Neural progenitor cell (in vitro differentiated cells): ENCODE measurements around the gene LARP6. TPM values are rescaled to one million over a fixed set of nuclear protein-coding genes. Genes with fewer than 3 reads are reported as not detected.

Source experiments
- DNase-seq: peaks from one replicate; pipeline ENCODE4 v3.0.0-alpha.2; 2016; ENCODE audit warnings: low spot score
- H2AFZ ChIP-seq: fragments of 200-600 bp; sonication (generic); replicated peaks from 2 replicates; pipeline ENCODE4 v1.6.1; 2016; ENCODE audit warnings: antibody characterized with exemption
- H3F3A ChIP-seq: fragments of 200-600 bp; sonication (generic); 2 replicates; pipeline ENCODE4 v1.6.1; 2016; ENCODE audit warnings: antibody characterized with exemption, low read depth
- H3K27ac ChIP-seq: fragments of 200-600 bp; sonication (generic); 2 replicates; pipeline ENCODE4 v1.5.1; 2016; ENCODE audit warnings: mild to moderate bottlenecking
- H3K27me3 ChIP-seq: fragments of 200-600 bp; sonication (generic); 2 replicates; pipeline ENCODE4 v1.6.1; 2016; ENCODE audit warnings: mild to moderate bottlenecking, moderate library complexity
- H3K36me3 ChIP-seq: fragments of 200-600 bp; sonication (generic); 2 replicates; pipeline ENCODE4 v1.5.1; 2016
- H3K4me1 ChIP-seq: fragments of 200-600 bp; sonication (generic); 2 replicates; pipeline ENCODE4 v1.6.1; 2016; ENCODE audit warnings: mixed run types
- H3K4me2 ChIP-seq: fragments of 200-600 bp; sonication (generic); 2 replicates; pipeline ENCODE4 v1.6.1; 2016
- H3K4me3 ChIP-seq: fragments of 200-600 bp; sonication (generic); 2 replicates; pipeline ENCODE4 v1.5.1; 2016
- H3K79me2 ChIP-seq: fragments of 200-600 bp; sonication (generic); 2 replicates; pipeline ENCODE4 v1.6.1; 2016; ENCODE audit warnings: low read depth
- H3K9ac ChIP-seq: fragments of 200-600 bp; sonication (generic); 2 replicates; pipeline ENCODE4 v1.6.1; 2016
- H3K9me3 ChIP-seq: fragments of 200-600 bp; sonication (generic); 2 replicates; pipeline ENCODE4 v1.5.1; 2016; ENCODE audit warnings: low read depth
- H4K20me1 ChIP-seq: fragments of 200-600 bp; sonication (generic); 2 replicates; pipeline ENCODE4 v1.6.1; 2016; ENCODE audit warnings: low read depth
- H3K27ac Mint-ChIP-seq: 3 replicates; pipeline ENCODE4 v1.8.0; 2021; ENCODE audit warnings: mixed read lengths
- H3K27me3 Mint-ChIP-seq: 2 replicates; pipeline ENCODE4 v1.8.0; 2022; ENCODE audit warnings: low read depth, mild to moderate bottlenecking, inconsistent platforms, moderate library complexity, mixed read lengths; ENCODE audit not compliant: insufficient read depth
- H3K36me3 Mint-ChIP-seq: 3 replicates; pipeline ENCODE4 v1.8.0; 2021; ENCODE audit warnings: mixed read lengths
- H3K4me1 Mint-ChIP-seq: 3 replicates; pipeline ENCODE4 v1.8.0; 2021; ENCODE audit warnings: mixed read lengths
- H3K4me3 Mint-ChIP-seq: 3 replicates; pipeline ENCODE4 v1.8.0; 2021; ENCODE audit warnings: mild to moderate bottlenecking, moderate library complexity, mixed read lengths
- H3K9me3 Mint-ChIP-seq: 3 replicates; pipeline ENCODE4 v1.8.0; 2020; ENCODE audit warnings: mixed read lengths
- CTCF ChIP-seq: fragments of 200-600 bp; sonication (generic); IDR thresholded peaks from 2 replicates; pipeline ENCODE4 v1.5.1; 2017; ENCODE audit warnings: antibody characterized with exemption, mild to moderate bottlenecking
- EZH2 ChIP-seq: fragments of 200-600 bp; sonication (generic); IDR thresholded peaks from 2 replicates; pipeline ENCODE4 v1.6.1; 2017; ENCODE audit warnings: antibody characterized with exemption, mild to moderate bottlenecking, moderate library complexity
- EZH2phosphoT487 ChIP-seq: fragments of 200-600 bp; sonication (generic); IDR thresholded peaks from 2 replicates; pipeline ENCODE4 v1.6.1; 2017; ENCODE audit warnings: antibody characterized with exemption
- total RNA-seq: library from RNA; depleted of rRNA; stranded (reverse); fragments of >200 nt; gene quantifications from 2 replicates; pipeline ENCODE4 v1.2.3, GENCODE V29; 2015; ENCODE audit warnings: low replicate concordance

LARP6 gene
- total RNA-seq, 1 donor from 2014 or later = 19.3 TPM

- TF ChIP-seq EZH2phosphoT487 (no peak), CTCF (no peak), EZH2 (no peak)
- no peaks in the 10 kb centered on the region for H3K9me3 ChIP-seq
- peaks cover 18% of the 10 kb centered on the region for H3K27me3 ChIP-seq
- H3K4me2 ChIP-seq = peak overlapping the region; percentile 79
- peak overlapping the region; percentile 78 for H3K4me3 ChIP-seq
- H3K36me3 ChIP-seq = no peaks in the 10 kb centered on the region
- Mint-ChIP-seq H3K27me3 (peaks cover 16% of the 10 kb centered on the region), H3K9me3 (no peaks in the 10 kb centered on the region), H3K4me3 (peak overlapping the region; percentile 97), H3K4me1 (peaks cover 16% of the 10 kb centered on the region), H3K27ac (peak overlapping the region; percentile 97), H3K36me3 (peaks cover 13% of the 10 kb centered on the region)
- H3K27ac ChIP-seq = no peak overlapping the region
- peak overlapping the region; percentile 98 for H2AFZ ChIP-seq
- no peak for DNase-seq
- no peak overlapping the region for H3K9ac ChIP-seq
- peaks cover 7% of the 10 kb centered on the region for H3K79me2 ChIP-seq
- no peaks in the 10 kb centered on the region for H3K4me1 ChIP-seq
- peaks cover 16% of the 10 kb centered on the region for H4K20me1 ChIP-seq
- H3F3A ChIP-seq = peaks cover 13% of the 10 kb centered on the region
Measured at GRCh38 chr15:70854666-70854976, 664 bp upstream of the LARP6 start.

DNA sequence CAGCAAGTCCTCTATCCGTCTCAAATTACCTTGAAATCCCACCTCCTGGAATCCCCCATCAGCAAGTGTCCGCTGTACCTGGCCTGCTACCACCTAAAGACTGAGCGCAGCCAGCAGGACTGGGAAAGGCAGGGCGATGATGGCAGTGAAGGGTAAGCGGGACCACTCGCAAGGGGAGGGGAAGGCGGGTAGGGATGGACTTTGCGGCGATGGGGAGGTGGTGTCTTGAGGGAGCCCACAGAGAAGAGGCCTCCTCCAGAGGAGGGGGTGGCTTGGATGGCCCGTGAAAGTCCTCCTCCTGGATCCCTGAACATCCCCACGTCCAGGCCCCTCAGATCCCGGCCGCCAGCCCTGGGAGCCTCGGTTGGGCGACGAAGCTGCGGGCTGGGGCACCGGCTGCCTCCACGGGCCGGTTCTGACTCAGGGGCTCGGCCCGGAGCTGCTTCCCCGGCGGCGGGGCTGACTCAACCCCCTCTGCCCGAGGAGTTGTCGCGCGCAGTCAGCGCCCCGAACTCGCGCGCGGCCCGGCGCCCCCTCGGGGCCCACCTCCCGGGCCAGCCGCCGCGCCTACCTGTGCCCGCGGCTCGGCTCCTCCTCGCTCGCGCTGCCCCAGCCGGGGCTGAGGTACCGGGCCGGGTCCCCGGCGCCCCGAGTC, 512 bp downstream of the LARP6 start:
- H3K27ac Mint-ChIP-seq = no peak overlapping the region
- peaks cover 16% of the 10 kb centered on the region for H3K4me1 Mint-ChIP-seq
- peak overlapping the region; percentile 93 for H3K4me3 Mint-ChIP-seq

DNA sequence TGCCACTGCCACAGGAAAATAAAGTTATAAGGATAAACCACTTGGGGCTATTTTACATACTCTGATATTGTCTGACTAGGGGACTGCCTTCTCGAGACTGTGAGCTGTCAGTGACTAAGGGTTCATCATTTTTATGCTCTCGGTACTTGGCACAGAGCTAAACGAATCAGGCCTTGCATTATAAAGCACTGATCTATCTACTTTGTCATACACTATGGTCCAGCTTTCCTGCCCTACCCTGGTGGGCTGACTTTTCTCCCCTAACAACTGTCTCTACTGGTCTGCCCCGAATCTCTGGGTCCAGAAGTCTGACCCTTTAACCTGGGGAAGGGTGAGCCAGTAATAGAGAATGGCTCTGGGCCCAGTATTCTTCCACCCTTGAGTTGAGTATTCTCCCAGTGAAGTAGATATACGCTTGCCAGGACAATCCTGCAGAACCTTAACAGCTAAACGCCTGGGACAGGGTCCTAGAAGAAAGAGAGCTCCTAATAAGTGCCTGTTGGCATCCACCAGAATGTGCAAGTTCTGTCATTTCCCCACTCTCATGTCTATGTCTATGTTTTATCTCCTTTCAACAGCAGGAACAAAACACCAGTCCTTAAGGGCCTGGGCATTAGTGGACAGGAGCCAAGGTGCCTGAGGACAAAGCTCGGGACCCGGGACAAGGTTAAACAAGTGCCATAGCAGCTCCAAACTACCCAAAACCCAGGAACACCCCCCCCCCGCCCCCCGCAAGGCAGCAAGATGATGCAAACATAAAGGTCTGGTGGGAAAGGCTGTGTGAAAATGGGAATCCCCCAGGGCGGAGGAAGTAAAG, 1.2 kb downstream of the LARP6 start:
- Mint-ChIP-seq H3K27ac (no peak overlapping the region), H3K9me3 (no peaks in the 10 kb centered on the region), H3K4me3 (peak overlapping the region; percentile 93), H3K27me3 (peaks cover 13% of the 10 kb centered on the region), H3K4me1 (peaks cover 16% of the 10 kb centered on the region), H3K36me3 (peaks cover 13% of the 10 kb centered on the region)
- no peaks in the 10 kb centered on the region for H3K9me3 ChIP-seq
- no peaks in the 10 kb centered on the region for H3K4me1 ChIP-seq
- H3F3A ChIP-seq = peaks cover 13% of the 10 kb centered on the region
- H3K79me2 ChIP-seq = peaks cover 7% of the 10 kb centered on the region
- H3K4me3 ChIP-seq = peak overlapping the region; percentile 78
- peaks cover 18% of the 10 kb centered on the region for H3K27me3 ChIP-seq
- peaks cover 16% of the 10 kb centered on the region for H4K20me1 ChIP-seq
- H2AFZ ChIP-seq = peak overlapping the region; percentile 86
- no peaks in the 10 kb centered on the region for H3K36me3 ChIP-seq
- H3K9ac ChIP-seq = no peak overlapping the region
- peak overlapping the region; percentile 79 for H3K4me2 ChIP-seq
- H3K27ac ChIP-seq = no peak overlapping the region
- no peak for TF ChIP-seq CTCF
- no peak for TF ChIP-seq EZH2phosphoT487
- TF ChIP-seq EZH2 = no peak
- DNase-seq = no peak

More for the DNA sequence above, 512 bp downstream of the LARP6 start:
- Histone ChIP-seq H4K20me1 (peaks cover 16% of the 10 kb centered on the region), H3K27me3 (peaks cover 18% of the 10 kb centered on the region), H3K4me2 (peak overlapping the region; percentile 79), H3K4me3 (peak overlapping the region; percentile 78), H3F3A (peaks cover 13% of the 10 kb centered on the region), H3K79me2 (peaks cover 7% of the 10 kb centered on the region), H3K9me3 (no peaks in the 10 kb centered on the region), H2AFZ (peak overlapping the region; percentile 86), H3K36me3 (no peaks in the 10 kb centered on the region), H3K9ac (peak overlapping the region; percentile 44), H3K27ac (no peak overlapping the region), H3K4me1 (no peaks in the 10 kb centered on the region)
- peak; percentile 66 for DNase-seq
- Mint-ChIP-seq H3K27me3 (peaks cover 13% of the 10 kb centered on the region), H3K9me3 (no peaks in the 10 kb centered on the region), H3K36me3 (peaks cover 13% of the 10 kb centered on the region)
- no peak for TF ChIP-seq EZH2
- TF ChIP-seq CTCF = no peak
- TF ChIP-seq EZH2phosphoT487 = no peak
